Measurements from ENCODE around the gene TEX14. TPM values are rescaled to one million over a fixed set of nuclear protein-coding genes. Genes with fewer than 3 reads are reported as not detected.
A peak's percentile ranks its signal among the peaks of the same experiment; 100 is the strongest.
"Not testable (repeated sequence)": the region's sequence is repeated elsewhere in the genome, so short reads cannot be mapped to it uniquely, and the experiment has no call there.

TEX14 gene
- total and polyA plus RNA-seq, 4 donors = 0.16 to 0.24 (median 0.18) TPM; not detected in 1

DNA sequence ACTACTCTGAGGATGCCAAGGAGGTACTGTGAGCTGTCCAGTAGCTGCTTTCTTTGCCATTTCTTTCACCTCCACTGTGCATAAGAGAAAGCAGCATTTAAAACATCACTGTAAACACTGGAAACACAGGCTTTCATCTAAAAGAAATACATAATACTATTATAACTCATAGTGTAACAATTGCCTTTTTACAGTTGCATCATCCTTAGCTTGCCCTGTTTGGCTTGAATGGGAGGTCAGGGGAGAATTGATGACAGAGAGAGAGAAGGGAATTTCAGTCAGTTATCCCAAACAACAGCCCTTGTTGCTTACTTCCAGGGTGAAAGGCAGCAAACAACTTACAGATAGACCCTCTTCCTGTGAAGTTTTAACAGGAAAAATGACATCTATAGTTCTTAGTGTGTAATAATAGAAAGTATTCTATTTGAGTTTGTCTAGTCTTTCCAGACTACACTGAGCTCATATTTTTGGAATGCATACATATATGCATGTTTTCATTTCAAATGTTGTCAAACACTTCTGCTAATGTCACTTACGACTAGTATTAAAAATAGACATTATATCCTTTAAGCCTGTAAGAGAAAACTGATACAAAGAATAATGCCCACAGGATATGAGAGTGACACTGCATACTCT lies 105.7 kb downstream of the TEX14 start:
- no peak for DNase-seq
- Histone ChIP-seq H3K9me3 (ENCODE audit: control insufficient read depth, low read length) (no peaks in the 10 kb centered on the region), H3K4me1 (ENCODE audit: control insufficient read depth in 1 of 2, insufficient read depth in 2 of 2, low read length in 2 of 2) (no peaks in the 10 kb centered on the region), H3K27me3 (ENCODE audit: control insufficient read depth in 1 of 2, insufficient read depth in 2 of 2, low read length in 1 of 2) (no peaks in the 10 kb centered on the region), H3K4me3 (ENCODE audit: low read length in 2 of 2) (no peak overlapping the region), H3K36me3 (ENCODE audit: control insufficient read depth in 1 of 2, insufficient read depth in 2 of 2, low read length in 1 of 2) (no peaks in the 10 kb centered on the region), H3K27ac (ENCODE audit: low read depth in 1 of 2, low read length in 2 of 2) (no peak overlapping the region)
- 17 to 24% methylated on average over 1 of the region's 1 CpG for WGBS, 2 donors
- intact Hi-C loops (cut with DNase I) = loop anchor here (2.0 to 10.0 kb wide), 4 partner anchors 67 to 421 kb away; partner anchors contain the start of genes RAD51C (in 1 of the 2) and TEX14 (in 1 of the 2)
- no peak for ATAC-seq (ENCODE audit: low FRiP score)

DNA sequence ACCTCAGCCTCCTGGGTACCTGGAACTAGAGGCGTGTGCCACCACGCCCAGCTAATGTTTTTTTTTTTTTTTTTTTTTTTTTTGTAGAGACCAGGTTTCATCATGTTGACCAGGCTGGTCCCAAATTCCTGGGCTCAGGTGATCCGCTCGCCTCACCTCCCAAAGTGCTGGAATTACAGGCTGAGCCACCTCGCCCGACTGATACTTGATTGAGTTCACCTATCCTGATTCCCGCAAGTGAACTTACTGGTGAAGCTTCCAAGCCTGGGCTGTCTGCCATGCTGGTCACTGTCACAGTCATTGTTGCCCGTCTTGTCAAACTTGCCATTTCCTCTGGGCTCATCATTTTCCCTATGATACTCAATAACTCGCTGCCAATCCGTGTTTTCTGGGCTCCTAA lies 106.3 kb downstream of the TEX14 start:
- no peaks in the 10 kb centered on the region for H3K36me3 ChIP-seq (ENCODE audit: control insufficient read depth in 1 of 2, insufficient read depth in 2 of 2, low read length in 1 of 2)
- no peak overlapping the region for H3K27ac ChIP-seq (ENCODE audit: low read depth in 1 of 2, low read length in 2 of 2)
- ATAC-seq (ENCODE audit: low FRiP score) (no peak), DNase-seq (no peak)
- 88 to 89% methylated on average over 10 of the region's 10 CpGs for WGBS, 2 donors
- H3K9me3 ChIP-seq (ENCODE audit: control insufficient read depth, low read length) = no peaks in the 10 kb centered on the region
- no peak overlapping the region for H3K4me3 ChIP-seq (ENCODE audit: low read length in 2 of 2)
- intact Hi-C loops (cut with DNase I) = loop anchor here (5.0 to 10.0 kb wide), 3 partner anchors 109 to 422 kb away; partner anchors contain the start of genes RAD51C (in 1 of the 2) and TEX14 (in 1 of the 2)
- H3K27me3 ChIP-seq (ENCODE audit: control insufficient read depth in 1 of 2, insufficient read depth in 2 of 2, low read length in 1 of 2) = no peaks in the 10 kb centered on the region
- no peaks in the 10 kb centered on the region for H3K4me1 ChIP-seq (ENCODE audit: control insufficient read depth in 1 of 2, insufficient read depth in 2 of 2, low read length in 2 of 2)

DNA sequence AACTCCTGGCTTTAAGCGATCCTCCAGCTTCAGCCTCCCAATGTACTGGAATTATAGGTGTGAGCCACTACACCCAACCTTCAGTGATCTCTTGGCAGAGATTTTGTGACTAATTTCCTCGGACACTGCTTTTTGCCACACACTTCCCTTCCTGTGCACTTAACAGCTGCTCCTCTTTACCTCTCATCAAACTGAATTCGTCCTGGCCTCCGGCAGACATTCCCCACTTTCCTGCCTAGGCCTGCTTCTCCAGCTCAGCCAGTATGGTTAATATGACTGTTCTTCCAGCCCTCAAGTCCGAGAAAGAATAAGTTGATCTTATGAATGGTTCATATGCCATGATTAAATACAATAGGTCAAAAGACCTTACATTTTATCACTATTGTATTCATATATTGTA lies 108.4 kb downstream of the TEX14 start:
- intact Hi-C loops (cut with DNase I) = loop anchor here in 1 of 2 donors (10.0 kb wide), 2 partner anchors 111 to 421 kb away; partner anchors contain the start of genes RAD51C and TEX14
- H3K4me3 ChIP-seq (ENCODE audit: low read length in 2 of 2) = no peak overlapping the region
- 83% methylated on average over 5 of the region's 5 CpGs for WGBS, 2 donors

GRCh38 chr17:58582718-58583117 lies 109.1 kb downstream of the TEX14 start:
- H3K4me1 ChIP-seq (ENCODE audit: control insufficient read depth in 1 of 2, insufficient read depth in 2 of 2, low read length in 2 of 2); H3K36me3 ChIP-seq (ENCODE audit: control insufficient read depth in 1 of 2, insufficient read depth in 2 of 2, low read length in 1 of 2); H3K27ac ChIP-seq (ENCODE audit: low read depth in 1 of 2, low read length in 2 of 2); H3K4me3 ChIP-seq (ENCODE audit: low read length in 2 of 2); H3K9me3 ChIP-seq (ENCODE audit: control insufficient read depth, low read length); ATAC-seq (ENCODE audit: low FRiP score); DNase-seq; H3K27me3 ChIP-seq (ENCODE audit: control insufficient read depth in 1 of 2, insufficient read depth in 2 of 2, low read length in 1 of 2): not testable (repeated sequence)
- 93 to 97% methylated on average over 7 of the region's 7 CpGs for WGBS, 2 donors
- intact Hi-C loops (cut with DNase I) = loop anchor here in 1 of 2 donors (10.0 kb wide), 2 partner anchors 112 to 422 kb away; partner anchors contain the start of genes RAD51C and TEX14

More for the DNA sequence above, 108.4 kb downstream of the TEX14 start:
- Histone ChIP-seq H3K9me3 (ENCODE audit: control insufficient read depth, low read length) (no peaks in the 10 kb centered on the region), H3K4me1 (ENCODE audit: control insufficient read depth in 1 of 2, insufficient read depth in 2 of 2, low read length in 2 of 2) (no peaks in the 10 kb centered on the region), H3K36me3 (ENCODE audit: control insufficient read depth in 1 of 2, insufficient read depth in 2 of 2, low read length in 1 of 2) (no peaks in the 10 kb centered on the region), H3K27me3 (ENCODE audit: control insufficient read depth in 1 of 2, insufficient read depth in 2 of 2, low read length in 1 of 2) (no peaks in the 10 kb centered on the region), H3K27ac (ENCODE audit: low read depth in 1 of 2, low read length in 2 of 2) (no peak overlapping the region)
- no peak for DNase-seq
- ATAC-seq (ENCODE audit: low FRiP score) = no peak

- H3K27me3 ChIP-seq (ENCODE audit: control insufficient read depth in 1 of 2, insufficient read depth in 2 of 2, low read length in 1 of 2) = no peaks in the 10 kb centered on the region
- WGBS, 2 donors = 84 to 91% methylated on average over 2 of the region's 2 CpGs
- H3K27ac ChIP-seq (ENCODE audit: low read depth in 1 of 2, low read length in 2 of 2) = no peak overlapping the region
- ATAC-seq (ENCODE audit: low FRiP score) = no peak
- H3K36me3 ChIP-seq (ENCODE audit: control insufficient read depth in 1 of 2, insufficient read depth in 2 of 2, low read length in 1 of 2) = no peaks in the 10 kb centered on the region
- intact Hi-C loops (cut with DNase I) = loop anchor here in 1 of 2 donors (10.0 kb wide), 2 partner anchors 114 to 424 kb away; partner anchors contain the start of genes RAD51C and TEX14
- DNase-seq = no peak
- H3K4me1 ChIP-seq (ENCODE audit: control insufficient read depth in 1 of 2, insufficient read depth in 2 of 2, low read length in 2 of 2) = no peaks in the 10 kb centered on the region
- H3K4me3 ChIP-seq (ENCODE audit: low read length in 2 of 2) = no peak overlapping the region
- no peaks in the 10 kb centered on the region for H3K9me3 ChIP-seq (ENCODE audit: control insufficient read depth, low read length)
Measured at GRCh38 chr17:58580671-58581070, 111.2 kb downstream of the TEX14 start.

- no peaks in the 10 kb centered on the region for H3K9me3 ChIP-seq (ENCODE audit: control insufficient read depth, low read length)
- no peak overlapping the region for H3K4me3 ChIP-seq (ENCODE audit: low read length in 2 of 2)
- no peak overlapping the region for H3K27ac ChIP-seq (ENCODE audit: low read depth in 1 of 2, low read length in 2 of 2)
- no peaks in the 10 kb centered on the region for H3K4me1 ChIP-seq (ENCODE audit: control insufficient read depth in 1 of 2, insufficient read depth in 2 of 2, low read length in 2 of 2)
- 20 to 22% methylated on average over 7 of the region's 7 CpGs for WGBS, 2 donors
- DNase-seq (peak in 1 of 2 donors; percentile 55), ATAC-seq (ENCODE audit: low FRiP score) (no peak)
- intact Hi-C loops (cut with DNase I) = loop anchor here in 1 of 2 donors (5.0 kb wide), 1 partner anchor 50 kb away; no protein-coding TSS in a partner anchor
- no peaks in the 10 kb centered on the region for H3K27me3 ChIP-seq (ENCODE audit: control insufficient read depth in 1 of 2, insufficient read depth in 2 of 2, low read length in 1 of 2)
- no peaks in the 10 kb centered on the region for H3K36me3 ChIP-seq (ENCODE audit: control insufficient read depth in 1 of 2, insufficient read depth in 2 of 2, low read length in 1 of 2)
Measured at GRCh38 chr17:58577696-58578095, 114.1 kb downstream of the TEX14 start.

- 34 to 38% methylated on average over 3 of the region's 3 CpGs for WGBS, 2 donors
- intact Hi-C loops (cut with DNase I) = loop anchor here in 1 of 2 donors (5.0 kb wide), 1 partner anchor 50 kb away; no protein-coding TSS in a partner anchor
- H3K4me1 ChIP-seq (ENCODE audit: control insufficient read depth in 1 of 2, insufficient read depth in 2 of 2, low read length in 2 of 2) = no peaks in the 10 kb centered on the region
- DNase-seq (no peak), ATAC-seq (ENCODE audit: low FRiP score) (no peak)
- H3K36me3 ChIP-seq (ENCODE audit: control insufficient read depth in 1 of 2, insufficient read depth in 2 of 2, low read length in 1 of 2) = no peaks in the 10 kb centered on the region
- no peaks in the 10 kb centered on the region for H3K9me3 ChIP-seq (ENCODE audit: control insufficient read depth, low read length)
- no peak overlapping the region for H3K4me3 ChIP-seq (ENCODE audit: low read length in 2 of 2)
- no peaks in the 10 kb centered on the region for H3K27me3 ChIP-seq (ENCODE audit: control insufficient read depth in 1 of 2, insufficient read depth in 2 of 2, low read length in 1 of 2)
- H3K27ac ChIP-seq (ENCODE audit: low read depth in 1 of 2, low read length in 2 of 2) = no peak overlapping the region
Measured at GRCh38 chr17:58576679-58577367, 115.0 kb downstream of the TEX14 start.

DNA sequence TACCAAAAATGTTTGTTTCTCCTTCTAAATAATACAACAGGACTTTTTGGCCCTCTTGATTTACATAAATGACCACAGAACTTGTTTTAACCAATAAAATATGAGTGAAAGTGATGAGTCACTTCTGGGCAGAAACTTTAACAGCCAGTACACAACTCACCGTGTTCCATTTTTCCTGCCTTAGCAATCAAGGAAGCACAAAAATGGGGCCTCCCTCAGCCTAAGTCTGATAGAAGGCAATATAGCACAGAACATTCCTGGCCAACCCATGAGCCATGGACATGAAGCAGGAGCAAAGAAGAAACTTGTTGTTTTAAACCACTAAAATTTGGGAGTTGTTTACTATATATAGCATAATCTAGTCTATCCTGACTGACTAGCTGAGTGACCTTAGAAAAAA lies 116.3 kb downstream of the TEX14 start:
- ATAC-seq (ENCODE audit: low FRiP score) = no peak
- no peak overlapping the region for H3K4me3 ChIP-seq (ENCODE audit: low read length in 2 of 2)
- H3K36me3 ChIP-seq (ENCODE audit: control insufficient read depth in 1 of 2, insufficient read depth in 2 of 2, low read length in 1 of 2) = no peaks in the 10 kb centered on the region
- no peak for DNase-seq
- H3K27me3 ChIP-seq (ENCODE audit: control insufficient read depth in 1 of 2, insufficient read depth in 2 of 2, low read length in 1 of 2) = no peaks in the 10 kb centered on the region
- intact Hi-C loops (cut with DNase I) = loop anchor here in 1 of 2 donors (5.0 kb wide), 1 partner anchor 48 kb away; no protein-coding TSS in a partner anchor
- no peak overlapping the region for H3K27ac ChIP-seq (ENCODE audit: low read depth in 1 of 2, low read length in 2 of 2)
- 13 to 48% methylated on average over 1 of the region's 1 CpG for WGBS, 2 donors
- no peaks in the 10 kb centered on the region for H3K4me1 ChIP-seq (ENCODE audit: control insufficient read depth in 1 of 2, insufficient read depth in 2 of 2, low read length in 2 of 2)
- no peaks in the 10 kb centered on the region for H3K9me3 ChIP-seq (ENCODE audit: control insufficient read depth, low read length)

All from aorta (tissue), 5 donors.